Activated CD8-positive, alpha-beta memory T cell treated with anti-CD3 and anti-CD28 coated beads, Interleukin-2, amount 50 U/mL, for 4 hours (primary cell): ENCODE data around the gene FGG.

ENCODE experiments used
- DNase-seq: peaks from one replicate; pipeline ENCODE4 v3.0.0-alpha.2; 2020

FGG gene

DNA sequence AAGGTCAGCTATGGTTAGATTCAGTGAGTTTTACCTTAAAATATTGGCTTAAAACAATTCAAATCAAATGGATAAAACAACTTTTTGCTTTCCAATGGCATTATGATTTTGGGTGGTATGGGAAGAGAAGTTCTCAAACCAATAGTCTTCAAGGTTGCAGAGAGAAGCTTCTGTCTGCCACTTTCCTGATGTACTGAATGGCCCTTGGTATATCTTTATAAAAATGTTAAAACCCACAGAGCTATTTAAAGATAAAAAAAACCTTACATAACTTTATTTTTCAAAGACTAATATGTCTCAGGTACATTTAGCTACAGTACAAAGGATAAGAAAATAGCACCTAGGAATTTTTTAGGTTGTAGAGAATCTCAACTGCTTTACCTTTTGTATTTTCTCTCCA, 28.8 kb downstream of the FGG start:
- DNase-seq = no peak

DNA sequence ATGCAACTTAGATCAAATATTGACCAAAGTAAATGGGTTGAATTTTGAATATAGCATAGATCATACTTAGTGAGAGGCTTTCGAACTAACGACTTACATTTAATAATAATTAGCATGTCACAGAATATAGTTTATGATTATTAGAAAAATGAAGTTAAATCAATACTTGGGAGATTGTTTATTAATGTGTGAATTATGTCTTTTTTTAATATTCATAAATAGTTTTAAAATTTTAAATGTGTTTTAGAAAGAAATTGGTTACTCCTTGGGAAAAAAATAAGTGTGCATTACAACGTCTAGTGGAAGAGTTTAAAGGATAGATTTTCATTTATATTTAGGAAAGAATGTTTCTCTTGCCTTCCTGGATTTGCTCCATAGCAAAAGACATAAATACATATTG, 29.2 kb downstream of the FGG start:
- DNase-seq = no peak

DNA sequence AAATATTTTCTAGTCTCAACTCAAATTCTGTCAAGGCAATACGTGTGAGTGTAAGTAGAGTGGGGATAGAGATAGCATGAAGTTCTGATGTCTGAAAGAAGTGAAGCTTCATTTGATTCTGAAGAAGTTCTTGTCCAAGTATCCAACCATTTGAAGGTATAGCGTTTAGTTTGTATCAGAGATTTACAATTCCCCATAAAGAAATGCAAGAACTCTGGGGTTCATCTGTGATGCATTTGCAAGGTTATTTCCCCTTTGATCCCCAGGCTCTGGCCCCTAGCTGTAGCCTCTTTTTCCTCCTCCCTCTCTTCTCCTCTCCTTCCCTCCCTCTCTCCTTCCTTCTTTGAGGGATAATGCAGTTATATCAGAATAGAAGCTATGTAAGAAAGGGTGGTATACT, 29.7 kb downstream of the FGG start:
- no peak for DNase-seq

DNA sequence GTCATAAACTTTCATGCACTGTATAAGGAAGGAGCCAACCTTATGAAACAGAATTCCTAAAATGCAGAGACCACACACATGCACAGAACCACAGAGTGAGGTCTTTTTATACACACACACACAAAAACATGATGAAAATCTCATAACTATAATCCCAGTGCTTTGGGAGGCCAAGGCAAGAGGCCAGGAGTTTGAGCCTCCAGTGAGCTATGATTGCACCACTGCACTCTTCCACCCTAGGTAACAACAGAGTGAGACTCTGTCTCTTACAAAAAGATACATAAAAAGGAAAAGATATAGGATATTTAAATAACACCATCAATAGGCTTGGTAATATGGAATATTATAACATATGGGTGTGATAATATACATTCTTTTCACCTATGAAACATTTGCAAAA, 32.5 kb downstream of the FGG start:
- no peak for DNase-seq

DNA sequence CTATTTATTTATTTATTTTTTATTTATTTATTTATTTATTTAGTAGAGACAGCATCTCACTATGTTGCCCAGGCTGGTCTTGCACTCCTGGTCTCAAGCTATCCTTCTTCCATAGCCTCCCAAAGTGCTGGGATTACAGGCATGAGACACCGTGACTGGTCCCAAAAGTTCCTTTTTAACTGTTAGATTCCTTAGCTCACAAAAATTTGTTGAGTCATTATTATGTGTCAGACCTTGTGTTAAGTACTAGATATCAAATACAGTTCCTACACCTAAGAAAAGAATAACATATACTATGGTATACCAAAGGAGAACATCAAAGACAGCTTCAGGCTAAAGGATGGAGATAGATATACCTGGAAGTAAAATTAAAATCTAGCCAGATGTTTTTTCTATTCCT, 33.5 kb downstream of the FGG start:
- no peak for DNase-seq

DNA sequence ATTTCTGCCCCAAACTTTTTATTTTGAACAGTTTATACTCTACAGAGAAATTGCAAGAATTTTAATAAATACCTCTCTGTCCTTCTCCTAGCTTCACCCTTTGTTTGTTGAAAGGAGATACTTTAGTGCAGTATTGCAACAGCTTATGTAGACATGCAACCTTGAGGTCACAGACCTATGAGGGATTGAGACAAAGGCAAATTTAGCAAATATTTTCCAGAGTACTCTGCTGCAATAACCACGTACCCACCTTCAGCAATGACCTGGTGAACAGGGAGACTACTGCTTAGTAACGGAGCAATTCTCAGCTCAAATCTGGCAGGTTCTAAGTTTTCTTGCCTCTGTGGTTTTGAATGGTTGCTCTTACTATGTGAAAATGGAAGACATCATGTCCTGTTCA, 35.1 kb downstream of the FGG start:
- DNase-seq = no peak

DNA sequence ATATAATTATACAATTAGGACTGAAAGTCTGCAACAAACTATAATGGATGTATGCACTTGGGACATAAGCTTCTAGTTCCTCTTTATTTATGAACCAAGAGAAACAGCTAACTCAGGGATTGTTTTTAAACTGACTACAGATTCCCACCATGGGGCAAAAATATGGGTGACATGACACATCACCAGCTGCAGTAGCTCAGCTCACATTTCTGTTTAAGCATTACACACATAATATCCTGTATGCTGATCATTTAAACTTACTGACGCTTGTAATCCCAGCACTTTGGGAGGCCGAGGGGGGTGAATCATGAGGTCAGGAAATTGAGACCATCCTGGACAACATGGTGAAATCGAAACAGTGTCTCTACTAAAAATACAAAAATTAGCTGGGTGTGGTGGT, 38.1 kb downstream of the FGG start:
- no peak for DNase-seq

DNA sequence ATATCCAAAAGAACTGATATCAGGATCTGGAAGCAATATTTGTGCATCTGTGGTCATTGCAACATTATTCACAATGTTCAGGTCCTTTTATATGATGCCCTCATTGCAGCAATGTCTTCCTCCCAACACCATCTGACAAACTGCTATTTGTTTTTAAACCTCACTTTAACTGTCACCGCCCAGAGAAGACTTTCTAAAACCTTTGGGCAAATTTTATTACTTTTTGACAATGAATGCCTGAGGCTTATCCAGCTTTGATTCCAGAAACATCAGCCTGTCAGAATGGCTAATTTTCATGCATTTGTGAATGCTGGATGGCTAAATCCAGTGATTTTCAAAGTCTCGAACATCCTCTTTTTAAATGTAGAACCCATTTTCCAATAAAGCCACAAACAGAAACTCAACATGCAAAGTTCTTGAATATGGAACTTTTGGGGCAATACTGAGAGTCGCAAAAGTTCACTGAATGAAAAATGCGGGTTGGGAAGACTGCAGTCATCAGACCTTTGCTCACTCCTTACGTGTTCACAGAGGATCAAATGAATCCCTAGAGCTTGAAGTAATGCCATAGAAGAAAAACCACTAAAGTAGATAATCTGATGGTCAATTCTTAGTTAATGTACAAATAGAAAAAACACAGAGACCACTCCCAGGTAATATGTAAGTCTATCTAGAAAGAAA, 39.1 kb downstream of the FGG start:
- no peak for DNase-seq

DNA sequence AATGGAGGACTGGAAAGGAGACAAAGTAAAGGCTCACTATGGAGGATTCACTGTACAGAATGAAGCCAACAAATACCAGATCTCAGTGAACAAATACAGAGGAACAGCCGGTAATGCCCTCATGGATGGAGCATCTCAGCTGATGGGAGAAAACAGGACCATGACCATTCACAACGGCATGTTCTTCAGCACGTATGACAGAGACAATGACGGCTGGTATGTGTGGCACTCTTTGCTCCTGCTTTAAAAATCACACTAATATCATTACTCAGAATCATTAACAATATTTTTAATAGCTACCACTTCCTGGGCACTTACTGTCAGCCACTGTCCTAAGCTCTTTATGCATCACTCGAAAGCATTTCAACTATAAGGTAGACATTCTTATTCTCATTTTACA, 42.9 kb downstream of the FGG start:
- DNase-seq = no peak

DNA sequence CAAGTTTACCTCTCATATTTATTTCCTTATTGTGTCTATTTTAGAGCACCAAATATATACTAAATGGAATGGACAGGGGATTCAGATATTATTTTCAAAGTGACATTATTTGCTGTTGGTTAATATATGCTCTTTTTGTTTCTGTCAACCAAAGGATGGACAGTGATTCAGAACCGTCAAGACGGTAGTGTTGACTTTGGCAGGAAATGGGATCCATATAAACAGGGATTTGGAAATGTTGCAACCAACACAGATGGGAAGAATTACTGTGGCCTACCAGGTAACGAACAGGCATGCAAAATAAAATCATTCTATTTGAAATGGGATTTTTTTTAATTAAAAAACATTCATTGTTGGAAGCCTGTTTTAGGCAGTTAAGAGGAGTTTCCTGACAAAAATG, 43.4 kb downstream of the FGG start:
- no peak for DNase-seq

DNA sequence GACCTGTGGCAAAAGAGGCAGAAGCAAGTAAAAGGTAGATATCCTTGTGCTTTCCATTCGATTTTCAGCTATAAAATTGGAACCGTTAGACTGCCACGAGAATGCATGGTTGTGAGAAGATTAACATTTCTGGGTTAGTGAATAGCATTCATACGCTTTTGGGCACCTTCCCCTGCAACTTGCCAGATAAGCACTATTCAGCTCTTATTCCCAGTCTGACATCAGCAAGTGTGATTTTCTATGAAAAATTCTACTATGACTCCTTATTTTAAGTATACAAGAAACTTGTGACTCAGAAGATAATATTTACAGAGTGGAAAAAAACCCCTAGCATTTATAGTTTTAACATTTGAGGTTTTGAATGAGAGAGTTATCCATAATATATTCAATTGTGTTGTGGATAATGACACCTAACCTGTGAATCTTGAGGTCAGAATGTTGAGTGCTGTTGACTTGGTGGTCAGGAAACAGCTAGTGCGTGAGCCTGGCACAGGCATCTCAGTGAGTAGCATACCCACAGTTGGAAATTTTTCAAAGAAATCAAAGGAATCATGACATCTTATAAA, 45.7 kb downstream of the FGG start:
- DNase-seq = no peak

DNA sequence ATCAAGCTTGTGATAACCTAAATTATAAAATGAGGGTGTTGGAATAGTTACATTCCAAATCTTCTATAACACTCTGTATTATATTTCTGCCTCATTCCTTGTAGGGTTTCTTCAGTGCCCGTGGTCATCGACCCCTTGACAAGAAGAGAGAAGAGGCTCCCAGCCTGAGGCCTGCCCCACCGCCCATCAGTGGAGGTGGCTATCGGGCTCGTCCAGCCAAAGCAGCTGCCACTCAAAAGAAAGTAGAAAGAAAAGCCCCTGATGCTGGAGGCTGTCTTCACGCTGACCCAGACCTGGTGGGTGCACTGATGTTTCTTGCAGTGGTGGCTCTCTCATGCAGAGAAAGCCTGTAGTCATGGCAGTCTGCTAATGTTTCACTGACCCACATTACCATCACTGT, 46.8 kb downstream of the FGG start:
- no peak for DNase-seq

DNA sequence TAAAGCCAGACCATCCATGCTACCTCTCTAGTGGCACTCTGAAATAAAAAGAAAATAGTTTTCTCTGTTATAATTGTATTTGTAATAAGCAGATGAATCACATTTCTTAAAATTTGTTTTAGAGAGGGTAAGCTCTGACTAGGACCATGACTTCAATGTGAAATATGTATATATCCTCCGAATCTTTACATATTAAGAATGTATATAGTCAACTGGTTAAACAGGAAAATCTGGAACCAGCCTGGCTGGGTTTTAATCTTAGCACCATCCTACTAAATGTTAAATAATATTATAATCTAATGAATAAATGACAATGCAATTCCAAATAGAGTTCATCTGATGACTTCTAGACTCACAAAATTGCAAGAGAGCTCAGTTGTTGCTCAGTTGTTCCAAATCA, 48.1 kb downstream of the FGG start:
- DNase-seq = no peak

DNA sequence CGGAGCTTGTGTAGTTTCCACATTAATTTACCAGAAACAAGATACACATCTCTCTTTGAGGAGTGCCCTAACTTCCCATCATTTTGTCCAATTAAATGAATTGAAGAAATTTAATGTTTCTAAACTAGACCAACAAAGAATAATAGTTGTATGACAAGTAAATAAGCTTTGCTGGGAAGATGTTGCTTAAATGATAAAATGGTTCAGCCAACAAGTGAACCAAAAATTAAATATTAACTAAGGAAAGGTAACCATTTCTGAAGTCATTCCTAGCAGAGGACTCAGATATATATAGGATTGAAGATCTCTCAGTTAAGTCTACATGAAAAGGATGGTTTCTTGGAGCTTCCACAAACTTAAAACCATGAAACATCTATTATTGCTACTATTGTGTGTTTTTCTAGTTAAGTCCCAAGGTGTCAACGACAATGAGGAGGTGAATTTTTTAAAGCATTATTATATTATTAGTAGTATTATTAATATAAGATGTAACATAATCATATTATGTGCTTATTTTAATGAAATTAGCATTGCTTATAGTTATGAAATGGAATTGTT, 49.7 kb downstream of the FGG start, which contains the start of gene FGB:
TSS of gene FGB (plus strand) at position 315 of the 558 bp plus-strand sequence. CDS start at position 323, 8 bp downstream.
- DNase-seq = no peak

DNA sequence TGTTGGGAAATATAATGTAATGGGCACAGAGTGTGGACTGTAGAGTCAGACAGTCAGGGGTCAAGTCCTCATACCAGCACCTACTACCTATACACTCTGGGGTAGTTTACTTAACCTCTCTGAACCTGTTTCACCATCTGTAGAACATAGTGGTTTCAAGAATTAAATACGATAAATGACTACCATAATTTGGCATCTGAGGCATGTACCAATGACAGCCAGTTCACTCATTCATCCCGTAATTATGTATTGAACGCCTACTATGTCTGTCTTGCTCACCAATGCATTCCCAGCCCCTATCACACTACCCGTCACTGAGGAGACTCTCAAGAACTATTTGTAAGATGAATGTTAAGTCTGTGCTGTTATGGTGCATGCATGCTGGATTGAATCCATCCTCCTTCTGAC, 51.6 kb downstream of the FGG start:
- no peak for DNase-seq

DNA sequence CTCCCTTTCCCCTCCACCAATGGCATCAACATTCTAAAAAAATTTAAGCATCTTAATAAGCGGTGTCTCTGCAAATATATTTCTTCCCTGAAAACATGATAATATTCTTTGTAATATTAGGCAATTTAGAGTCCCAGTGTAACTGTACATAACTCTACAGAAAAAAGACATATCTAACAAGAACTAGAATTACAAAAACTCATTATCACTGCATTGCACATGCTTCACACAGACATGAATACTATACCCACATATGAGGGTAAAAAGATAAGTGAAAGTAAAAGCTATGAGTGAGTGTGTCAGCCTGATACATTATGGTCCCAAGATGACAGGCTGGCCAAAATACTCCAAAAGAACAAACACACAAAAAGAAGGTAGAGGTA, 52.0 kb downstream of the FGG start:
- DNase-seq = no peak

DNA sequence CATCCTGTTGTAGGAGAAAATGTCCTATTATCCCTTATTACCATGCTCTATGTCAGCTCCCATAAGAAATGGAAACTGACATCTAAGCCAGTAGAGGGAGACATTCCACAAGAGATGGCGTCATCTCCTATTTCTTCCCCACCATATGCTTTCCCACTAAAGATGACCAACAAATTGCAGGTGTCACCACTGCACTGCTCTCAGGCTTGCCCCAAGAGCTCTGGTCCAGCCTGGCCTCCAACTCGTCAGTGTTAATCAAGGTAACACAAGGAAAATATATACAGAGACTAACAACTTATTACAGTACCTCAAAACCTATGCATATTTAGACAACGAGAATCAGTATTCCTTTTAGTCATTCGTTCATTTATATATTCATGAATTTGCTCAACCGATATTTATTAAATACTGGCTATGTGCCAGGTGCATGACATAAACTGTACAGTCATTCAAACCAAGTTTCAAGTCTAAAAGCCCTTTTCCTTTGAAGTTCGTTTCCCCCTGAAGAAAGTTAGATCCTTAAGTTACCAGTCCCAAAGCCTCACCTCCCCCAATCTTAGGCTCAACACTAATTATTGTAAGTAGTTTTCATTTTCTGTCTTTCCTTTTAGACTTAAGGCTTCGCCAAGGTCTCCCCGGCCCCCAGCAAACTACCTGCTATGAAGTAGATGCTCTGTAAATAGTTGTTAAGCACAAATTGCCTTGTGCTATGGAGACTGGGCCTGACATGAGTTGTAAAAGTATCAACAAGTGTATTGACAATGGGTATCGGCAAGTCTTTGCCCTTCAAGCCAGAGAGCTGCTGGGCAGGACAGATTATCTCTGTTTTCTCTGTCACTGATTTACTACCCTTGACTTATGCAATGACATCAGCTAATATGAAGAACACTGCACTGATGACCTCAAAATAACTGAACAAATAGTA, 52.7 kb downstream of the FGG start:
- no peak for DNase-seq

DNA sequence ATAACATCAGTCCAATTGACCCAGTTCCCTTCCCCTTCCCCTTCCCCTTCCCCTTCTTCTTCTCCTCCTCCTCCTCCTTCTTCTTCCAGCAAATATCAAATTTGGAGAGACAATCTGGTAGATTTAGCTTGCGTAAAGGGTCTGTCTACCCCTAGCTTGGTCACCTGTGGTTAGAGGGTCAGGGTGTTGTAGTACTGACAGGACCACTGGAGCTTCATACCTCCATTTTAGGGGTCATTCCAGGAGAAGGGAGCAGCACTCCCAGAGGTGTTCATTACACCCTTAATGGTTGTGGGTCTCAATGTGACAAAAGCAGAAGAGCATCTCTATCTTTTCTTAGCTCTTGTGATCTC, 53.3 kb downstream of the FGG start:
- no peak for DNase-seq
